RWPE1 (cell line): ENCODE data around the gene CHD5.

ENCODE experiments used
- CTCF ChIA-PET: fragments of 350-600 bp; sonication (Branson Sonifier 250); formaldehyde crosslinking; extraction: SDS; loops from one replicate; lab custom pipeline; 2021; lab: Yijun Ruan, JAX
- POLR2A ChIA-PET: fragments of 400-600 bp; formaldehyde crosslinking; extraction: SDS; loops from one replicate; lab custom pipeline; 2020; ENCODE audit warnings: antibody characterized with exemption; ENCODE audit not compliant: low non-redundant PET; lab: Yijun Ruan, JAX
- DNase-seq: peaks from one replicate; pipeline ENCODE4 v3.0.0; 2012; ENCODE audit warnings: low spot score
- H3K27ac ChIP-seq: fragments of 450-650 bp; 2 replicates; pipeline ENCODE4 v1.5.1; 2017
- CTCF ChIP-seq: fragments of 450-650 bp; conservative IDR thresholded peaks from 2 replicates; pipeline ENCODE4 v1.5.1; 2017; ENCODE audit warnings: low read depth, mild to moderate bottlenecking

The CHD5 gene

GRCh38 chr1:6197746-6198427, 17.8 kb upstream of the CHD5 start:
- no peak overlapping the region for H3K27ac ChIP-seq
- POLR2A ChIA-PET, result interaction anchor here (1.3 kb wide), 1 partner anchor 10 kb away, joined by 5 read pairs; no protein-coding TSS in a partner anchor
- no peak for TF ChIP-seq CTCF

GRCh38 chr1:6191968-6192367, 11.8 kb upstream of the CHD5 start:
- POLR2A ChIA-PET, result no interaction called here
- H3K27ac ChIP-seq, result no peak overlapping the region; the same call in 1 of the 2 replicates
- no peak for TF ChIP-seq CTCF
- no peak for DNase-seq
- CTCF ChIA-PET, result no interaction called here

More at GRCh38 chr1:6197746-6198427, 17.8 kb upstream of the CHD5 start:
- CTCF ChIA-PET, result interaction anchor here (0.6 to 1.2 kb wide), 3 partner anchors 33 to 206 kb away, joined by 3 to 9 read pairs (median 4); no protein-coding TSS in a partner anchor
- no peak for DNase-seq

- no peak for TF ChIP-seq CTCF
- POLR2A ChIA-PET, result interaction anchor here (0.6 to 1.2 kb wide), 2 partner anchors 10 to 63 kb away, joined by 5 to 9 read pairs; no protein-coding TSS in a partner anchor
- CTCF ChIA-PET, result interaction anchor here (0.6 to 1.1 kb wide), 3 partner anchors 26 to 289 kb away, joined by 3 to 5 read pairs (median 4); no protein-coding TSS in a partner anchor
- DNase-seq, result no peak
- H3K27ac ChIP-seq, result peak overlapping the region; percentile 45
These were observed 8.3 kb upstream of the CHD5 start for GRCh38 chr1:6188466-6188865.

GRCh38 chr1:6185635-6186382, 5.7 kb upstream of the CHD5 start:
- DNase-seq, result no peak
- peak overlapping the region; percentile 44; the same call in 1 of the 2 replicates for H3K27ac ChIP-seq
- CTCF ChIA-PET, result interaction anchor here (0.7 to 1.1 kb wide), 6 partner anchors 13 to 99 kb away, joined by 3 to 4 read pairs (median 4); no protein-coding TSS in a partner anchor
- TF ChIP-seq CTCF, result peak; percentile 56
- POLR2A ChIA-PET, result interaction anchor here (0.6 kb wide), 1 partner anchor 70 kb away, joined by 3 read pairs; no protein-coding TSS in a partner anchor

- H3K27ac ChIP-seq, result no peak overlapping the region
- DNase-seq, result no peak
- TF ChIP-seq CTCF, result no peak
- ChIA-PET POLR2A (interaction anchor here (0.6 kb wide), 1 partner anchor 69 kb away, joined by 3 read pairs; no protein-coding TSS in a partner anchor), CTCF (interaction anchor here (0.7 to 1.1 kb wide), 5 partner anchors 13 to 98 kb away, joined by 3 to 4 read pairs (median 3); no protein-coding TSS in a partner anchor)
These were observed 5.0 kb upstream of the CHD5 start for GRCh38 chr1:6185151-6185550.
